Measurements from ENCODE around the gene GPR156.

DNA sequence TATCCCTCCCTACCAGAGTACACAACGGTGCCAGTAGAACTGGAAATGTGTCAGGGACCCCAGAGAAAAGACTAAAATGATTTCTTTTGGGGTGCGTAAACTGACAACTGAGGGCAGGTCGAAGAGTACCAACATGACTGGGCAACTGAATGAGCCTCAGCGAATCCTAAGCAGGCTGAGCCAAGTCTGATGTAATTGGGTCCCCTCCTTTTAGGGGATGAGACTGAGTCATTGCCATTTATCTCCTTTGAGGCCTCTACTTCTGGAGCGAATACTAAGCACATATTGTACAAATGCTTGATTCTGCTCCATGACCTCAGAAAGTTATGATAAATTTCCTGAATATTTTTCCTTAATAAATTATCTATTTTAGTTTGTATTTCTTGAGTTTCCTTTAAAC, 17.3 kb upstream of the GPR156 start:
- no peak for TF ChIP-seq POLR2AphosphoS5 (IDR thresholded peaks at IDR 0.05; ENCODE audit: low read depth, low read length)
- no peak for TF ChIP-seq REST (IDR thresholded peaks at IDR 0.05; ENCODE audit: insufficient read depth in 1 of 2, low read depth in 2 of 2, low read length in 2 of 2)
- no peak for TF ChIP-seq TAF1 (IDR thresholded peaks at IDR 0.05; ENCODE audit: borderline replicate concordance, insufficient read depth, low read length)
- TF ChIP-seq SIN3A (IDR thresholded peaks at IDR 0.05; ENCODE audit: borderline replicate concordance, insufficient read depth, low read length), result no peak
- TF ChIP-seq FOXP2 (optimal IDR thresholded peaks at IDR 0.05; ENCODE audit: borderline replicate concordance, extremely low read depth, extremely low read length, insufficient read depth), result no peak
